ENCODE results near the gene HEXIM2. TPM values are rescaled to one million over a fixed set of nuclear protein-coding genes. Genes with fewer than 3 reads are reported as not detected.
A peak's percentile ranks its signal among the peaks of the same experiment; 100 is the strongest.

The HEXIM2 gene
- total and polyA plus RNA-seq, 2 of the 13 experiments (the other 11 are each of a cell fraction or from before 2014, with no cell fraction given): 27.1 to 32.4 TPM

DNA sequence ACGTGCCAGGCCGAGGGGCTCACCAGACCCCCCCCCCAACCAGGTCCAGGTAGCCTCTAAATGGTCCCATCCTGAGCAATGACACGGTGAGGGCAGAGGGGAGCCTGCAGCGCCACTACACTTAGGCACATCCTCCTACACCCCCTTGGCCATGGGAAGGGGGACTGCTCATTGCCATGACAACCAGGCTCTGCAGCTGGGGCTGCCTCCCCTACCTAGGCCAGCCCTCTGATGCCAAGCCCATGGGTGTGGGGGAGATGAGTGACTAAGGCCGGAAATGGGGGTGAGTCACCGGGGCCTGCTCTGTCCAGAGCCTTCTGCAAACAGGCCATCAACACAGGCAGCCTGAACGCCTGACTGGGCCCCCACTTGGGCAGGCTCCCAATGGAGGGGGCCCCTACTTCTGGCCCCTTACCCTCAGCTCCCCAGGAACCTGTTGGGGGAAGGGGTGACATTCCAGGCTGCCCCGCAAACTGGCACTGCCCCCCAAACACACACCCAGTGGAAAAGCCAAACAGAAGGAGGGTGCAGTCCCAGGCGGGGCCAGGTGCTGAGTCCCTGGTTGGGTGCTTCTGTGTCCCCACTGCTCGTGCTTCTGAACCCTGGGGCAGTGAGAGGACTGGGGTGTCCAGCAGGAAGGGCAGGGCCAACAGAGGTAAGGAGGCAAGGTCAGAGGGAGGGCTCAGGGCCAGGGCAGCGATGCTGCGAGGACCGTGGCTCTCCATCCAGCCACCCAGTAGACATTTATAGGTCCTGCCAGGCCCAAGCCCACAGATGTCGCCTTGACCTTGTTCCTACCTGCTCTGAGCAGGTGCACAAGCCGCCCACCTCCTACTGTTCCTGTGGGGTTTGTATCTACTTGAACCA lies 37.5 kb upstream of the HEXIM2 start (continued):
- TF ChIP-seq, protein P1, sequence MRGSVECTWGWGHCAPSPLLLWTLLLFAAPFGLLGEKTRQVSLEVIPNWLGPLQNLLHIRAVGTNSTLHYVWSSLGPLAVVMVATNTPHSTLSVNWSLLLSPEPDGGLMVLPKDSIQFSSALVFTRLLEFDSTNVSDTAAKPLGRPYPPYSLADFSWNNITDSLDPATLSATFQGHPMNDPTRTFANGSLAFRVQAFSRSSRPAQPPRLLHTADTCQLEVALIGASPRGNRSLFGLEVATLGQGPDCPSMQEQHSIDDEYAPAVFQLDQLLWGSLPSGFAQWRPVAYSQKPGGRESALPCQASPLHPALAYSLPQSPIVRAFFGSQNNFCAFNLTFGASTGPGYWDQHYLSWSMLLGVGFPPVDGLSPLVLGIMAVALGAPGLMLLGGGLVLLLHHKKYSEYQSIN (CRISPR knock-in tag; IDR thresholded peaks at IDR 0.05; ENCODE audit: borderline replicate concordance): no peak
- TF ChIP-seq, protein P2, sequence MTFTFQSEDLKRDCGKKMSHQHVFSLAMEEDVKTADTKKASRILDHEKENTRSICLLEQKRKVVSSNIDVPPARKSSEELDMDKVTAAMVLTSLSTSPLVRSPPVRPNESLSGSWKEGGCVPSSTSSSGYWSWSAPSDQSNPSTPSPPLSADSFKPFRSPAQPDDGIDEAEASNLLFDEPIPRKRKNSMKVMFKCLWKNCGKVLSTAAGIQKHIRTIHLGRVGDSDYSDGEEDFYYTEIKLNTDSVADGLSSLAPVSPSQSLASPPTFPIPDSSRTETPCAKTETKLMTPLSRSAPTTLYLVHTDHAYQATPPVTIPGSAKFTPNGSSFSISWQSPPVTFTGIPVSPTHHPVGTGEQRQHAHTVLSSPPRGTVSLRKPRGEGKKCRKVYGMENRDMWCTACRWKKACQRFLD (CRISPR knock-in tag; IDR thresholded peaks at IDR 0.05; ENCODE audit: borderline replicate concordance): no peak
- TF ChIP-seq, protein P3, sequence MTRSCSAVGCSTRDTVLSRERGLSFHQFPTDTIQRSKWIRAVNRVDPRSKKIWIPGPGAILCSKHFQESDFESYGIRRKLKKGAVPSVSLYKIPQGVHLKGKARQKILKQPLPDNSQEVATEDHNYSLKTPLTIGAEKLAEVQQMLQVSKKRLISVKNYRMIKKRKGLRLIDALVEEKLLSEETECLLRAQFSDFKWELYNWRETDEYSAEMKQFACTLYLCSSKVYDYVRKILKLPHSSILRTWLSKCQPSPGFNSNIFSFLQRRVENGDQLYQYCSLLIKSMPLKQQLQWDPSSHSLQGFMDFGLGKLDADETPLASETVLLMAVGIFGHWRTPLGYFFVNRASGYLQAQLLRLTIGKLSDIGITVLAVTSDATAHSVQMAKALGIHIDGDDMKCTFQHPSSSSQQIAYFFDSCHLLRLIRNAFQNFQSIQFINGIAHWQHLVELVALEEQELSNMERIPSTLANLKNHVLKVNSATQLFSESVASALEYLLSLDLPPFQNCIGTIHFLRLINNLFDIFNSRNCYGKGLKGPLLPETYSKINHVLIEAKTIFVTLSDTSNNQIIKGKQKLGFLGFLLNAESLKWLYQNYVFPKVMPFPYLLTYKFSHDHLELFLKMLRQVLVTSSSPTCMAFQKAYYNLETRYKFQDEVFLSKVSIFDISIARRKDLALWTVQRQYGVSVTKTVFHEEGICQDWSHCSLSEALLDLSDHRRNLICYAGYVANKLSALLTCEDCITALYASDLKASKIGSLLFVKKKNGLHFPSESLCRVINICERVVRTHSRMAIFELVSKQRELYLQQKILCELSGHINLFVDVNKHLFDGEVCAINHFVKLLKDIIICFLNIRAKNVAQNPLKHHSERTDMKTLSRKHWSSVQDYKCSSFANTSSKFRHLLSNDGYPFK (CRISPR knock-in tag; IDR thresholded peaks at IDR 0.05; ENCODE audit: borderline replicate concordance): peak; percentile 72; the same call in 1 of the 2 replicates
- peak; percentile 88 for TF ChIP-seq GABPB1 (CRISPR knock-in tag; IDR thresholded peaks at IDR 0.05)
- TF ChIP-seq TEAD3 (CRISPR knock-in tag; optimal IDR thresholded peaks at IDR 0.05; ENCODE audit: borderline replicate concordance): peak; percentile 80
- no peak for TF ChIP-seq ZNF83 (CRISPR knock-in tag; IDR thresholded peaks at IDR 0.05; ENCODE audit: borderline replicate concordance)
- TF ChIP-seq ZNF713 (CRISPR knock-in tag; IDR thresholded peaks at IDR 0.05): no peak
- TF ChIP-seq, protein P4, sequence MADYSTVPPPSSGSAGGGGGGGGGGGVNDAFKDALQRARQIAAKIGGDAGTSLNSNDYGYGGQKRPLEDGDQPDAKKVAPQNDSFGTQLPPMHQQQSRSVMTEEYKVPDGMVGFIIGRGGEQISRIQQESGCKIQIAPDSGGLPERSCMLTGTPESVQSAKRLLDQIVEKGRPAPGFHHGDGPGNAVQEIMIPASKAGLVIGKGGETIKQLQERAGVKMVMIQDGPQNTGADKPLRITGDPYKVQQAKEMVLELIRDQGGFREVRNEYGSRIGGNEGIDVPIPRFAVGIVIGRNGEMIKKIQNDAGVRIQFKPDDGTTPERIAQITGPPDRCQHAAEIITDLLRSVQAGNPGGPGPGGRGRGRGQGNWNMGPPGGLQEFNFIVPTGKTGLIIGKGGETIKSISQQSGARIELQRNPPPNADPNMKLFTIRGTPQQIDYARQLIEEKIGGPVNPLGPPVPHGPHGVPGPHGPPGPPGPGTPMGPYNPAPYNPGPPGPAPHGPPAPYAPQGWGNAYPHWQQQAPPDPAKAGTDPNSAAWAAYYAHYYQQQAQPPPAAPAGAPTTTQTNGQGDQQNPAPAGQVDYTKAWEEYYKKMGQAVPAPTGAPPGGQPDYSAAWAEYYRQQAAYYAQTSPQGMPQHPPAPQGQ (CRISPR knock-in tag; IDR thresholded peaks at IDR 0.05; ENCODE audit: borderline replicate concordance): peak; percentile 97; the same call in 1 of the 2 replicates
- TF ChIP-seq NR2C2 (CRISPR knock-in tag; IDR thresholded peaks at IDR 0.05; ENCODE audit: borderline replicate concordance): peak; percentile 62; the same call in 1 of the 2 replicates
- no peak for TF ChIP-seq KLF13 (CRISPR knock-in tag; IDR thresholded peaks at IDR 0.05)
- no peak; the same call in 1 of the 2 replicates for TF ChIP-seq ZNF264 (CRISPR knock-in tag; IDR thresholded peaks at IDR 0.05)
- TF ChIP-seq ZNF17 (CRISPR knock-in tag; IDR thresholded peaks at IDR 0.05): no peak
- TF ChIP-seq MED1 (CRISPR knock-in tag; IDR thresholded peaks at IDR 0.05): peak; percentile 65; the same call in 1 of the 2 replicates
- TF ChIP-seq RARA (CRISPR knock-in tag; IDR thresholded peaks at IDR 0.05): peak; percentile 68
- TF ChIP-seq NFATC3 (CRISPR knock-in tag; IDR thresholded peaks at IDR 0.05): peak; percentile 92; the same call in 1 of the 2 replicates
- TF ChIP-seq, protein P5, sequence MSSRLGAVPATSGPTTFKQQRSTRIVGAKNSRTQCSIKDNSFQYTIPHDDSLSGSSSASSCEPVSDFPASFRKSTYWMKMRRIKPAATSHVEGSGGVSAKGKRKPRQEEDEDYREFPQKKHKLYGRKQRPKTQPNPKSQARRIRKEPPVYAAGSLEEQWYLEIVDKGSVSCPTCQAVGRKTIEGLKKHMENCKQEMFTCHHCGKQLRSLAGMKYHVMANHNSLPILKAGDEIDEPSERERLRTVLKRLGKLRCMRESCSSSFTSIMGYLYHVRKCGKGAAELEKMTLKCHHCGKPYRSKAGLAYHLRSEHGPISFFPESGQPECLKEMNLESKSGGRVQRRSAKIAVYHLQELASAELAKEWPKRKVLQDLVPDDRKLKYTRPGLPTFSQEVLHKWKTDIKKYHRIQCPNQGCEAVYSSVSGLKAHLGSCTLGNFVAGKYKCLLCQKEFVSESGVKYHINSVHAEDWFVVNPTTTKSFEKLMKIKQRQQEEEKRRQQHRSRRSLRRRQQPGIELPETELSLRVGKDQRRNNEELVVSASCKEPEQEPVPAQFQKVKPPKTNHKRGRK (CRISPR knock-in tag; IDR thresholded peaks at IDR 0.05): no peak
- no peak for TF ChIP-seq ZNF674 (CRISPR knock-in tag; IDR thresholded peaks at IDR 0.05; ENCODE audit: low read depth)
- no peak for TF ChIP-seq ZFP62 (CRISPR knock-in tag; IDR thresholded peaks at IDR 0.05)
- no peak for TF ChIP-seq ZNF841 (CRISPR knock-in tag; IDR thresholded peaks at IDR 0.05; ENCODE audit: borderline replicate concordance)
